ENCODE measurements around the gene KDM7A. TPM values are rescaled to one million over a fixed set of nuclear protein-coding genes. Genes with fewer than 3 reads are reported as not detected.

The KDM7A gene
- total RNA-seq, 4 donors from 2014 or later: 59.0 to 108 (median 66.9) TPM

- H3K4me3 ChIP-seq: no peak overlapping the region
- no peak for TF ChIP-seq POLR2A (IDR thresholded peaks at IDR 0.05)
- peaks cover 0 to 6% of the 10 kb centered on the region in 2 donors for H3K4me1 ChIP-seq
- H3K27ac ChIP-seq: no peak overlapping the region
- in situ Hi-C loops (cut with MboI; ENCODE audit: low sequenced_read_pairs in 4 of 4): no loop called here
- no peaks in the 10 kb centered on the region for H3K9me3 ChIP-seq
- H3K27me3 ChIP-seq: no peaks in the 10 kb centered on the region
- no peak for DNase-seq
- no peaks in the 10 kb centered on the region for H3K36me3 ChIP-seq
- intact Hi-C loops (cut with DNase I; ENCODE audit: low total_unique reads): no loop called here
- ATAC-seq: no peak
Measured at GRCh38 chr7:140058517-140058916, 118.3 kb downstream of the KDM7A start.

- Histone ChIP-seq H3K4me3 (no peak overlapping the region), H3K27ac (no peak overlapping the region), H3K4me1 (peaks cover 0 to 4% of the 10 kb centered on the region in 2 donors), H3K36me3 (no peaks in the 10 kb centered on the region), H3K9me3 (no peaks in the 10 kb centered on the region), H3K27me3 (no peaks in the 10 kb centered on the region)
- DNase-seq (no peak), ATAC-seq (no peak)
- TF ChIP-seq POLR2A (IDR thresholded peaks at IDR 0.05) (no peak), CTCF (IDR thresholded peaks at IDR 0.05 in 4 of 5, conservative IDR thresholded peaks at IDR 0.05 in 1 of 5) (no peak)
- in situ Hi-C loops (cut with MboI; ENCODE audit: low sequenced_read_pairs in 4 of 4) (no loop called here), intact Hi-C loops (cut with DNase I; ENCODE audit: low total_unique reads) (no loop called here)
Measured at GRCh38 chr7:140057143-140057535, 119.6 kb downstream of the KDM7A start.

- H3K9me3 ChIP-seq: no peaks in the 10 kb centered on the region
- no peak overlapping the region for H3K27ac ChIP-seq
- in situ Hi-C loops (cut with MboI; ENCODE audit: low sequenced_read_pairs in 4 of 4): no loop called here
- H3K36me3 ChIP-seq: no peaks in the 10 kb centered on the region
- intact Hi-C loops (cut with DNase I; ENCODE audit: low total_unique reads): no loop called here
- no peak overlapping the region for H3K4me3 ChIP-seq
- H3K4me1 ChIP-seq: no peaks in the 10 kb centered on the region
- DNase-seq (no peak), ATAC-seq (no peak)
- no peak for TF ChIP-seq CTCF (IDR thresholded peaks at IDR 0.05 in 4 of 5, conservative IDR thresholded peaks at IDR 0.05 in 1 of 5)
- TF ChIP-seq POLR2A (IDR thresholded peaks at IDR 0.05): no peak
- H3K27me3 ChIP-seq: no peaks in the 10 kb centered on the region
Measured at GRCh38 chr7:140056431-140057142, 120.2 kb downstream of the KDM7A start.

- TF ChIP-seq CTCF (IDR thresholded peaks at IDR 0.05 in 4 of 5, conservative IDR thresholded peaks at IDR 0.05 in 1 of 5): no peak
- in situ Hi-C loops (cut with MboI; ENCODE audit: low sequenced_read_pairs in 4 of 4): no loop called here
Measured at GRCh38 chr7:140055833-140056232, 121.0 kb downstream of the KDM7A start.

GRCh38 chr7:140054751-140055150, 122.0 kb downstream of the KDM7A start:
- no peaks in the 10 kb centered on the region for H3K27me3 ChIP-seq
- ATAC-seq (no peak), DNase-seq (no peak)
- no peak overlapping the region for H3K4me3 ChIP-seq
- TF ChIP-seq CTCF (IDR thresholded peaks at IDR 0.05 in 4 of 5, conservative IDR thresholded peaks at IDR 0.05 in 1 of 5) (no peak), POLR2A (IDR thresholded peaks at IDR 0.05) (no peak)
- intact Hi-C loops (cut with DNase I; ENCODE audit: low total_unique reads): no loop called here
- H3K27ac ChIP-seq: no peak overlapping the region
- in situ Hi-C loops (cut with MboI; ENCODE audit: low sequenced_read_pairs in 4 of 4): no loop called here
- H3K4me1 ChIP-seq: peaks cover 0 to 5% of the 10 kb centered on the region in 2 donors
- no peaks in the 10 kb centered on the region for H3K9me3 ChIP-seq
- H3K36me3 ChIP-seq: no peaks in the 10 kb centered on the region

More at GRCh38 chr7:140055833-140056232, 121.0 kb downstream of the KDM7A start:
- Histone ChIP-seq H3K27me3 (no peaks in the 10 kb centered on the region), H3K4me3 (no peak overlapping the region), H3K9me3 (no peaks in the 10 kb centered on the region), H3K4me1 (no peaks in the 10 kb centered on the region), H3K27ac (no peak overlapping the region), H3K36me3 (no peaks in the 10 kb centered on the region)
- DNase-seq (no peak), ATAC-seq (no peak)
- intact Hi-C loops (cut with DNase I; ENCODE audit: low total_unique reads): no loop called here

Data from gastrocnemius medialis (tissue), 4 donors.